ENCODE data around the gene ARF3. TPM values are rescaled to one million over a fixed set of nuclear protein-coding genes. Genes with fewer than 3 reads are reported as not detected.

Gene ARF3
- total and polyA plus RNA-seq, 9 of the 15 experiments (the other 6 are each of a cell fraction or from before 2014, with no cell fraction given): 5.9 to 170 (median 64.4) TPM

- H2AFZ ChIP-seq (ENCODE audit: low read depth, low read length): no peak overlapping the region
- ChIA-PET POLR2A (no interaction called here), CTCF (ENCODE audit: low intra/inter-chr PET ratio) (interaction anchor here (0.6 kb wide), 1 partner anchor 86 kb away, joined by 3 read pairs; no protein-coding TSS in a partner anchor)
- H3K4me3 ChIP-seq: no peak overlapping the region
- H3K4me2 ChIP-seq (ENCODE audit: insufficient read depth, low read length): no peak overlapping the region
- no peak for TF ChIP-seq SNRNP70 (optimal IDR thresholded peaks at IDR 0.05; ENCODE audit: low read depth, low read length)
- no peak for TF ChIP-seq CBFA2T2 (conservative IDR thresholded peaks at IDR 0.05)
- no peak for TF ChIP-seq ZNF668 (CRISPR knock-in tag; IDR thresholded peaks at IDR 0.05)
- TF ChIP-seq HEY1 (CRISPR knock-in tag; IDR thresholded peaks at IDR 0.05; ENCODE audit: borderline replicate concordance): no peak
- TF ChIP-seq HMG20A (CRISPR knock-in tag; conservative IDR thresholded peaks at IDR 0.05): no peak
- no peak for TF ChIP-seq ARID2 (IDR thresholded peaks at IDR 0.05)
- no peak for TF ChIP-seq MAFK (IDR thresholded peaks at IDR 0.05; ENCODE audit: low read length)
- TF ChIP-seq GTF2B (IDR thresholded peaks at IDR 0.05; ENCODE audit: extremely low read depth, insufficient read length): no peak
- TF ChIP-seq CREM (IDR thresholded peaks at IDR 0.05; ENCODE audit: low read depth): no peak
- TF ChIP-seq ZNF431 (CRISPR knock-in tag; IDR thresholded peaks at IDR 0.05): no peak
- TF ChIP-seq, protein P1, sequence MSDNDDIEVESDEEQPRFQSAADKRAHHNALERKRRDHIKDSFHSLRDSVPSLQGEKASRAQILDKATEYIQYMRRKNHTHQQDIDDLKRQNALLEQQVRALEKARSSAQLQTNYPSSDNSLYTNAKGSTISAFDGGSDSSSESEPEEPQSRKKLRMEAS (CRISPR knock-in tag; IDR thresholded peaks at IDR 0.05): no peak
- no peak for TF ChIP-seq ILF3 (IDR thresholded peaks at IDR 0.05; ENCODE audit: borderline replicate concordance)
- TF ChIP-seq, protein P2, sequence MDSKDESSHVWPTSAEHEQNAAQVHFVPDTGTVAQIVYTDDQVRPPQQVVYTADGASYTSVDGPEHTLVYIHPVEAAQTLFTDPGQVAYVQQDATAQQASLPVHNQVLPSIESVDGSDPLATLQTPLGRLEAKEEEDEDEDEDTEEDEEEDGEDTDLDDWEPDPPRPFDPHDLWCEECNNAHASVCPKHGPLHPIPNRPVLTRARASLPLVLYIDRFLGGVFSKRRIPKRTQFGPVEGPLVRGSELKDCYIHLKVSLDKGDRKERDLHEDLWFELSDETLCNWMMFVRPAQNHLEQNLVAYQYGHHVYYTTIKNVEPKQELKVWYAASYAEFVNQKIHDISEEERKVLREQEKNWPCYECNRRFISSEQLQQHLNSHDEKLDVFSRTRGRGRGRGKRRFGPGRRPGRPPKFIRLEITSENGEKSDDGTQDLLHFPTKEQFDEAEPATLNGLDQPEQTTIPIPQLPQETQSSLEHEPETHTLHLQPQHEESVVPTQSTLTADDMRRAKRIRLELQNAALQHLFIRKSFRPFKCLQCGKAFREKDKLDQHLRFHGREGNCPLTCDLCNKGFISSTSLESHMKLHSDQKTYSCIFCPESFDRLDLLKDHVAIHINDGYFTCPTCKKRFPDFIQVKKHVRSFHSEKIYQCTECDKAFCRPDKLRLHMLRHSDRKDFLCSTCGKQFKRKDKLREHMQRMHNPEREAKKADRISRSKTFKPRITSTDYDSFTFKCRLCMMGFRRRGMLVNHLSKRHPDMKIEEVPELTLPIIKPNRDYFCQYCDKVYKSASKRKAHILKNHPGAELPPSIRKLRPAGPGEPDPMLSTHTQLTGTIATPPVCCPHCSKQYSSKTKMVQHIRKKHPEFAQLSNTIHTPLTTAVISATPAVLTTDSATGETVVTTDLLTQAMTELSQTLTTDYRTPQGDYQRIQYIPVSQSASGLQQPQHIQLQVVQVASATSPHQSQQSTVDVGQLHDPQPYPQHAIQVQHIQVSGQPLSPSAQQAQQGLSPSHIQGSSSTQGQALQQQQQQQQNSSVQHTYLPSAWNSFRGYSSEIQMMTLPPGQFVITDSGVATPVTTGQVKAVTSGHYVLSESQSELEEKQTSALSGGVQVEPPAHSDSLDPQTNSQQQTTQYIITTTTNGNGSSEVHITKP (IDR thresholded peaks at IDR 0.05; ENCODE audit: partially characterized antibody): no peak
- H3K27ac ChIP-seq (ENCODE audit: extremely low read depth, low read depth, low read length): no peak overlapping the region
- peaks cover 4 to 15% of the 10 kb centered on the region in 2 experiments; a peak in 3 of 5 replicates for H3K4me1 ChIP-seq (replicated peaks in 1 of 2; ENCODE audit: control insufficient read depth in 2 of 2, insufficient read depth in 2 of 2, low read length in 2 of 2)
- H3K27me3 ChIP-seq (ENCODE audit: control insufficient read depth in 2 of 2, insufficient read depth in 2 of 2, low read length in 2 of 2): peaks cover 10 to 26% of the 10 kb centered on the region in 2 experiments; a peak in 4 of 5 replicates
- no peaks in the 10 kb centered on the region for H3K9me3 ChIP-seq (replicated peaks; ENCODE audit: control insufficient read depth, insufficient read depth, low read depth, low read length)
- H3K9ac ChIP-seq (ENCODE audit: insufficient read depth in 1 of 2, low read depth in 2 of 2, low read length in 2 of 2): no peak overlapping the region
- BruUV-seq (replicated peaks): no TSS peak
- intact Hi-C loops (cut with micrococcal nuclease) (loop anchor here (10.0 kb wide), 1 partner anchor 244 kb away; no protein-coding TSS in a partner anchor), in situ Hi-C loops (cut with MboI) (no loop called here)
- H3K79me2 ChIP-seq (ENCODE audit: control insufficient read depth, insufficient read depth, low read length): no peaks in the 10 kb centered on the region
- H3K36me3 ChIP-seq (ENCODE audit: control insufficient read depth, insufficient read depth, low read length): no peaks in the 10 kb centered on the region
- peaks cover 5% of the 10 kb centered on the region; the same call in 1 of the 2 replicates for H4K20me1 ChIP-seq (replicated peaks; ENCODE audit: control insufficient read depth, insufficient read depth, low read length)
- no peaks in the 10 kb centered on the region for H3K9me1 ChIP-seq (ENCODE audit: control insufficient read depth, insufficient read depth, low read length)
- DNase-seq (ENCODE audit: extremely low read depth in 1 of 4, low spot score in 3 of 4) (no peak), FAIRE-seq (no peak), ATAC-seq (no peak)
Observed at GRCh38 chr12:48990552-48990951, 33.3 kb upstream of the ARF3 start.

Measured in K562 (cell line).